Endothelial cell of umbilical vein (primary cell): ENCODE results near the gene DPPA4. TPM values are rescaled to one million over a fixed set of nuclear protein-coding genes. Genes with fewer than 3 reads are reported as not detected.

Experiments
- BruUV-seq: library from RNA; stranded (reverse); fragments of 400-500 nt; replicated peaks from 2 replicates; lab custom pipeline; 2021; lab: Mats Ljungman, UMichigan
- CTCF ChIA-PET: fragments of 300-600, 350-600 bp; sonication (Branson Sonifier 250); formaldehyde crosslinking; loops from one replicate; lab custom pipeline; 2021; ENCODE audit warnings: antibody characterized with exemption, inconsistent platforms; lab: Charles Lee
- POLR2A ChIA-PET: fragments of 300-600, 350-600 bp; sonication (Branson Sonifier 250); formaldehyde crosslinking; loops from one replicate; lab custom pipeline; 2021; ENCODE audit warnings: antibody characterized with exemption, inconsistent platforms; lab: Charles Lee
- DNase-seq: peaks from one replicate; pipeline ENCODE4 v3.0.0-alpha.2; 2011; ENCODE audit warnings: low read depth, low spot score
- FAIRE-seq: peaks from 2 replicates; lab custom pipeline; 2011; peaks lifted over from hg19 to GRCh38; lab: Jason Lieb, UNC
- H2AFZ ChIP-seq: 2 replicates; pipeline ENCODE4 v1.6.0; 2012; ENCODE audit warnings: low read depth, low read length, control low read depth, inconsistent platforms
- H3K27ac ChIP-seq: 2 replicates; pipeline ENCODE4 v1.5.1; 2011; ENCODE audit warnings: low read depth, mild to moderate bottlenecking, control low read depth, low read length, moderate library complexity; ENCODE audit not compliant: insufficient read depth
- H3K27me3 ChIP-seq, 2 experiments: 2 replicates each; pipeline versions ENCODE4 v1.6.0 to v1.6.1; 2011; ENCODE audit warnings: low read length in 2 of 2, mixed read lengths in 1 of 2; ENCODE audit not compliant: control insufficient read depth in 2 of 2, insufficient read depth in 2 of 2
- H3K36me3 ChIP-seq, 2 experiments: 2 replicates in 1 of 2; 3 replicates in 1 of 2; pipeline ENCODE4 v1.5.1; 2011; ENCODE audit warnings: low read length in 2 of 2, mild to moderate bottlenecking in 1 of 2, moderate library complexity in 1 of 2; ENCODE audit not compliant: control insufficient read depth in 2 of 2, insufficient read depth in 2 of 2; ENCODE audit errors: extremely low read depth in 1 of 2
- H3K4me1 ChIP-seq: 3 replicates; pipeline ENCODE4 v1.5.1; 2011; ENCODE audit warnings: mild to moderate bottlenecking, low read length; ENCODE audit not compliant: control insufficient read depth, insufficient read depth; ENCODE audit errors: extremely low read depth
- H3K4me2 ChIP-seq: 2 replicates; pipeline ENCODE4 v1.6.1; 2011; ENCODE audit warnings: low read length, control low read depth, mixed read lengths; ENCODE audit not compliant: insufficient read depth
- H3K4me3 ChIP-seq, 3 experiments: fragments of 200-600 bp in 1 of 3; sonication (generic), shearing (Covaris generic) in 1 of 3; replicated peaks in 1 of 3; 2 replicates each; pipeline ENCODE4 v1.5.1; 2011 to 2016; ENCODE audit warnings: control low read depth in 3 of 3, low read length in 3 of 3, mild to moderate bottlenecking in 2 of 3, inconsistent platforms in 1 of 3, low read depth in 1 of 3, moderate library complexity in 1 of 3; ENCODE audit not compliant: insufficient read depth in 1 of 3
- H3K79me2 ChIP-seq: 2 replicates; pipeline ENCODE4 v1.6.0; 2012; ENCODE audit warnings: low read length, inconsistent platforms; ENCODE audit not compliant: control insufficient read depth, insufficient read depth
- H3K9ac ChIP-seq: replicated peaks from 2 replicates; pipeline ENCODE3; 2011; ENCODE audit warnings: low read length, control low read depth; ENCODE audit not compliant: insufficient read depth; ENCODE audit errors: extremely low read depth
- H3K9me1 ChIP-seq: replicated peaks from 3 replicates; pipeline ENCODE4 v1.6.0; 2011; ENCODE audit warnings: mild to moderate bottlenecking, low read length; ENCODE audit not compliant: control insufficient read depth, insufficient read depth; ENCODE audit errors: extremely low read depth
- H3K9me3 ChIP-seq: replicated peaks from 2 replicates; pipeline ENCODE4 v1.5.1; 2012; ENCODE audit warnings: low read length, inconsistent platforms; ENCODE audit not compliant: control insufficient read depth, insufficient read depth
- H4K20me1 ChIP-seq: replicated peaks from 2 replicates; pipeline ENCODE3; 2011; ENCODE audit warnings: mild to moderate bottlenecking, low read length; ENCODE audit not compliant: control insufficient read depth, insufficient read depth; ENCODE audit errors: extremely low read depth
- EZH2 ChIP-seq: IDR thresholded peaks from 2 replicates; pipeline ENCODE4 v1.6.1; 2012; ENCODE audit warnings: borderline replicate concordance, low read depth, mild to moderate bottlenecking, moderate library complexity, low read length, inconsistent platforms; ENCODE audit not compliant: severe bottlenecking
- FOS ChIP-seq: IDR thresholded peaks from 2 replicates; pipeline ENCODE4 v1.6.1; 2011; ENCODE audit warnings: mild to moderate bottlenecking, low read length, moderate library complexity, borderline replicate concordance; ENCODE audit not compliant: insufficient read depth
- GATA2 ChIP-seq: IDR thresholded peaks from 2 replicates; pipeline ENCODE4 v1.7.0; 2011; ENCODE audit warnings: low read depth, mild to moderate bottlenecking, moderate library complexity, mixed read lengths, low read length; ENCODE audit not compliant: insufficient read length, insufficient read depth
- JUN ChIP-seq: IDR thresholded peaks from 2 replicates; pipeline ENCODE4 v1.6.1; 2011; ENCODE audit warnings: borderline replicate concordance, low read depth; ENCODE audit not compliant: insufficient read length, insufficient read depth
- MYC ChIP-seq: IDR thresholded peaks from one replicate; pipeline ENCODE4 v1.6.1; 2011; ENCODE audit warnings: mild to moderate bottlenecking, low read depth, low read length
- POLR2A ChIP-seq: IDR thresholded peaks from 2 replicates; pipeline ENCODE4 v1.6.1; 2012; ENCODE audit warnings: low read depth, mild to moderate bottlenecking, control low read depth, low read length
- POLR2AphosphoS5 ChIP-seq: IDR thresholded peaks from 2 replicates; pipeline ENCODE4 v1.6.1; 2012; ENCODE audit warnings: low read depth, mild to moderate bottlenecking, control low read depth, low read length, moderate library complexity; ENCODE audit not compliant: insufficient read depth
- dilution Hi-C: fragments of 300-500 bp; cut with MboI; formaldehyde crosslinking; loops from one replicate; pipeline ENCODE4 v1.15.0; 2019; ENCODE audit warnings: low sequenced_read_pairs; ENCODE audit not compliant: extremely low pct_ligation_motif_present
- intact Hi-C: fragments of 100-400 bp; cut with micrococcal nuclease; formaldehyde crosslinking; loops from one replicate; pipeline ENCODE4 v1.10.0; 2022
- polyA plus RNA-seq, 4 experiments: library from polyadenylated mRNA; depleted of rRNA in 3 of 4; stranded (reverse) in 3 of 4; unstranded in 1 of 4; fragments of >200 nt; gene quantifications; 2 replicates each; pipeline versions ENCODE4 v1.2.1 to v1.2.3, GENCODE V29; 2011 to 2012; ENCODE audit warnings: missing spikeins in 1 of 4
- total RNA-seq: library from RNA; stranded (reverse); gene quantifications from 2 replicates; pipeline ENCODE4 v1.2.3, GENCODE V29; 2021
- TF ChIP-seq, protein P1 (sequence below): IDR thresholded peaks from 2 replicates; pipeline ENCODE4 v1.6.1; 2011; ENCODE audit not compliant: insufficient read depth, insufficient read length
- TF ChIP-seq, protein P2 (sequence below), 2 donors: IDR thresholded peaks; 1 replicate in 1 of 2; 2 replicates in 1 of 2; pipeline ENCODE4 v1.5.1; 2011; ENCODE audit warnings: low read length in 2 of 2, mild to moderate bottlenecking in 2 of 2, moderate library complexity in 2 of 2, control low read depth in 1 of 2, inconsistent platforms in 1 of 2, low read depth in 1 of 2; ENCODE audit not compliant: insufficient read depth in 1 of 2; ENCODE audit errors: extremely low read depth in 1 of 2

Gene DPPA4
- total and polyA plus RNA-seq, 2 donors (not counting 3 experiments of a cell fraction or from before 2014, with no cell fraction given): 0.06 TPM; not detected in 1

DNA sequence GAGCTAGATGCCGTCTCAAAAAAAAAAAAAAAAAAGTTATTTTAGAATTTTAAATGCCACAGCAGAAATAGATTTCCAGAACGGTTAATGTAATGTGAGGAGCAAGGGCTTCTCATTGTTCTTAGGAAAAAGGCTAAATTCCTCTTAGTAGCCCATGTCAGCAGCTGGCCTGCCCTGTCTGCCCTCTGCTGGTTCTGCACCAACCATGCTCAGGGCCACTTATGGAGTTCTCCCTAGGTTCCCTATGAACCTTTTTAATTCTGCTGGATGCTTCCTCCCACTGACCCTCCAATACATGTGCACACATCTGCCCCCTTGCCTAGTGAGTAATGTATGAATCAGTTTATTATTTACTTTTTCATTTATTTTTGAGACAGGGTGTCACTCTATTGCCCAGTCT lies 32.2 kb upstream of the DPPA4 start:
- Histone ChIP-seq H3K4me3 (no peak overlapping the region), H3K27ac (no peak overlapping the region), H4K20me1 (no peaks in the 10 kb centered on the region), H3K9me1 (no peaks in the 10 kb centered on the region), H3K4me2 (no peak overlapping the region), H2AFZ (no peak overlapping the region), H3K36me3 (no peaks in the 10 kb centered on the region), H3K9me3 (peaks cover 2% of the 10 kb centered on the region), H3K9ac (no peak overlapping the region), H3K27me3 (no peaks in the 10 kb centered on the region), H3K4me1 (no peaks in the 10 kb centered on the region), H3K79me2 (no peaks in the 10 kb centered on the region)
- intact Hi-C loops: no loop called here
- no TSS peak for BruUV-seq
- dilution Hi-C loops: no loop called here
- DNase-seq (no peak), FAIRE-seq (no peak)
- ChIA-PET CTCF (no interaction called here), POLR2A (no interaction called here)
- TF ChIP-seq, protein P1, sequence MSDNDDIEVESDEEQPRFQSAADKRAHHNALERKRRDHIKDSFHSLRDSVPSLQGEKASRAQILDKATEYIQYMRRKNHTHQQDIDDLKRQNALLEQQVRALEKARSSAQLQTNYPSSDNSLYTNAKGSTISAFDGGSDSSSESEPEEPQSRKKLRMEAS: no peak
- TF ChIP-seq, protein P2, sequence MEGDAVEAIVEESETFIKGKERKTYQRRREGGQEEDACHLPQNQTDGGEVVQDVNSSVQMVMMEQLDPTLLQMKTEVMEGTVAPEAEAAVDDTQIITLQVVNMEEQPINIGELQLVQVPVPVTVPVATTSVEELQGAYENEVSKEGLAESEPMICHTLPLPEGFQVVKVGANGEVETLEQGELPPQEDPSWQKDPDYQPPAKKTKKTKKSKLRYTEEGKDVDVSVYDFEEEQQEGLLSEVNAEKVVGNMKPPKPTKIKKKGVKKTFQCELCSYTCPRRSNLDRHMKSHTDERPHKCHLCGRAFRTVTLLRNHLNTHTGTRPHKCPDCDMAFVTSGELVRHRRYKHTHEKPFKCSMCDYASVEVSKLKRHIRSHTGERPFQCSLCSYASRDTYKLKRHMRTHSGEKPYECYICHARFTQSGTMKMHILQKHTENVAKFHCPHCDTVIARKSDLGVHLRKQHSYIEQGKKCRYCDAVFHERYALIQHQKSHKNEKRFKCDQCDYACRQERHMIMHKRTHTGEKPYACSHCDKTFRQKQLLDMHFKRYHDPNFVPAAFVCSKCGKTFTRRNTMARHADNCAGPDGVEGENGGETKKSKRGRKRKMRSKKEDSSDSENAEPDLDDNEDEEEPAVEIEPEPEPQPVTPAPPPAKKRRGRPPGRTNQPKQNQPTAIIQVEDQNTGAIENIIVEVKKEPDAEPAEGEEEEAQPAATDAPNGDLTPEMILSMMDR (IDR thresholded peaks at IDR 0.05; ENCODE audit: extremely low read depth in 1 of 2, insufficient read depth in 1 of 2, low read depth in 1 of 2, low read length in 2 of 2): no peak
- TF ChIP-seq POLR2A (no peak), MYC (no peak), GATA2 (no peak), POLR2AphosphoS5 (no peak), FOS (no peak), JUN (no peak), EZH2 (no peak)
